Measurements from ENCODE around the gene ZNF451.

Gene ZNF451

GRCh38 chr6:57147955-57148858, 58.2 kb downstream of the ZNF451 start:
- no peak for DNase-seq (ENCODE audit: low read depth)
- TF ChIP-seq CTCF (conservative IDR thresholded peaks at IDR 0.05; ENCODE audit: control insufficient read depth, insufficient read depth, low read depth, low read length): no peak
- no peak overlapping the region for H3K4me3 ChIP-seq (ENCODE audit: control insufficient read depth, low read depth, low read length)

- no peak for TF ChIP-seq CTCF (conservative IDR thresholded peaks at IDR 0.05; ENCODE audit: control insufficient read depth, insufficient read depth, low read depth, low read length)
- DNase-seq (ENCODE audit: low read depth): peak; percentile 42
Observed at GRCh38 chr6:57158658-57159057, 68.7 kb downstream of the ZNF451 start.

GRCh38 chr6:57159127-57159526, 69.1 kb downstream of the ZNF451 start:
- DNase-seq (ENCODE audit: low read depth): no peak
- TF ChIP-seq CTCF (conservative IDR thresholded peaks at IDR 0.05; ENCODE audit: control insufficient read depth, insufficient read depth, low read depth, low read length): no peak
- no peak overlapping the region for H3K4me3 ChIP-seq (ENCODE audit: control insufficient read depth, low read depth, low read length)

More at GRCh38 chr6:57158658-57159057, 68.7 kb downstream of the ZNF451 start:
- no peak overlapping the region for H3K4me3 ChIP-seq (ENCODE audit: control insufficient read depth, low read depth, low read length)

GRCh38 chr6:57162028-57162427, 72.0 kb downstream of the ZNF451 start:
- H3K4me3 ChIP-seq (ENCODE audit: control insufficient read depth, low read depth, low read length): no peak overlapping the region
- DNase-seq (ENCODE audit: low read depth): no peak
- no peak for TF ChIP-seq CTCF (conservative IDR thresholded peaks at IDR 0.05; ENCODE audit: control insufficient read depth, insufficient read depth, low read depth, low read length)

GRCh38 chr6:57162516-57162915, 72.5 kb downstream of the ZNF451 start:
- DNase-seq (ENCODE audit: low read depth): no peak
- no peak overlapping the region for H3K4me3 ChIP-seq (ENCODE audit: control insufficient read depth, low read depth, low read length)
- no peak for TF ChIP-seq CTCF (conservative IDR thresholded peaks at IDR 0.05; ENCODE audit: control insufficient read depth, insufficient read depth, low read depth, low read length)

- TF ChIP-seq CTCF (conservative IDR thresholded peaks at IDR 0.05; ENCODE audit: control insufficient read depth, insufficient read depth, low read depth, low read length): no peak
Observed at GRCh38 chr6:57163956-57164355, 74.0 kb downstream of the ZNF451 start.

More at GRCh38 chr6:57163956-57164355, 74.0 kb downstream of the ZNF451 start:
- no peak for DNase-seq (ENCODE audit: low read depth)
- H3K4me3 ChIP-seq (ENCODE audit: control insufficient read depth, low read depth, low read length): no peak overlapping the region

All from fibroblast of mammary gland (primary cell).